ENCODE results near the gene ISLR. TPM values are rescaled to one million over a fixed set of nuclear protein-coding genes. Genes with fewer than 3 reads are reported as not detected.

ISLR gene
- total RNA-seq, 1 donor from 2014 or later, result not detected

DNA sequence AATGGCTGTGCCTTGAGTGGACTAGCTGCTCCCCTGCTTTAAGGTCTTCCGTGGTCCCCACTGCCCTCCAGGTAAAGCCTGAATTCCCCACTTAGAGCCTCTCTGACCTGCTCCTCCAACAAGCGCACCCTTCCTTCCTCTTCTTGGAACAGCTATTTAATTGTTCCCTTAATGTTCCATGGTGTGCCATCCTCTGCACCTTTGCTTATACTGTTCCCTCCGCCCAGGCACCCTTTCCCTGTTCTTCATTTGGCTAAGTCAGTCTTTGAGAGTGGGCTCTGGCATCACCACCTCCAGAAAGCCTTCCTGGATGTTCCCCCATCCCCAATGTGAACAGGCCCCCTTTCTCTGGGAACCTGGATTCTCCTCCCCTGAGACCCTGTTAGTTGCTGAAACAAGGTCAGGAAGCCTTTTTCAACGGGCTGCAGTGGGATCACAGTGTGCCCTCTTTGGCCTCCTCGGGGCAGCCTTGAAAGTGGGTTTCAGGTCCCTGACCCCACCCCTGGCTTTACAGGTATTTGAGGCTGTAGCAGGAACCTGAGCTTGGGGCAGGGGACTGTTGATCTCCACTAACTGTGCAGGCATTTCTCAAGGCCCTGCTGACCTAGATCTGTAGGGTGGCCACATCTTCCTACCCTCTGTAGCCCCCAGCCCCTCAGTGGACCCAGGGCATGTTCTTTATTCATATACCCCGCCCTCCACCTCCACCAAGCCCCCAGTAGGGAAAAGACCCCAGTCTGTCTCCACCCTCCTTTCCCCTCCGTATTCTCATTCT is 5.0 kb downstream of the ISLR start:
- Mint-ChIP-seq H3K27me3 (peaks cover 9% of the 10 kb centered on the region), H3K4me1 (no peaks in the 10 kb centered on the region), H3K27ac (no peak overlapping the region), H3K36me3 (ENCODE audit: low read depth) (no peaks in the 10 kb centered on the region), H3K9me3 (no peaks in the 10 kb centered on the region), H3K4me3 (no peak overlapping the region)
- ATAC-seq (ENCODE audit: low read depth) (no peak), DNase-seq (no peak)
- TF ChIP-seq, protein P1, sequence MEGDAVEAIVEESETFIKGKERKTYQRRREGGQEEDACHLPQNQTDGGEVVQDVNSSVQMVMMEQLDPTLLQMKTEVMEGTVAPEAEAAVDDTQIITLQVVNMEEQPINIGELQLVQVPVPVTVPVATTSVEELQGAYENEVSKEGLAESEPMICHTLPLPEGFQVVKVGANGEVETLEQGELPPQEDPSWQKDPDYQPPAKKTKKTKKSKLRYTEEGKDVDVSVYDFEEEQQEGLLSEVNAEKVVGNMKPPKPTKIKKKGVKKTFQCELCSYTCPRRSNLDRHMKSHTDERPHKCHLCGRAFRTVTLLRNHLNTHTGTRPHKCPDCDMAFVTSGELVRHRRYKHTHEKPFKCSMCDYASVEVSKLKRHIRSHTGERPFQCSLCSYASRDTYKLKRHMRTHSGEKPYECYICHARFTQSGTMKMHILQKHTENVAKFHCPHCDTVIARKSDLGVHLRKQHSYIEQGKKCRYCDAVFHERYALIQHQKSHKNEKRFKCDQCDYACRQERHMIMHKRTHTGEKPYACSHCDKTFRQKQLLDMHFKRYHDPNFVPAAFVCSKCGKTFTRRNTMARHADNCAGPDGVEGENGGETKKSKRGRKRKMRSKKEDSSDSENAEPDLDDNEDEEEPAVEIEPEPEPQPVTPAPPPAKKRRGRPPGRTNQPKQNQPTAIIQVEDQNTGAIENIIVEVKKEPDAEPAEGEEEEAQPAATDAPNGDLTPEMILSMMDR (IDR thresholded peaks at IDR 0.05), result no peak
- ChIA-PET CTCF (no interaction called here), POLR2A (no interaction called here)
- intact Hi-C loops (cut with micrococcal nuclease), result no loop called here

DNA sequence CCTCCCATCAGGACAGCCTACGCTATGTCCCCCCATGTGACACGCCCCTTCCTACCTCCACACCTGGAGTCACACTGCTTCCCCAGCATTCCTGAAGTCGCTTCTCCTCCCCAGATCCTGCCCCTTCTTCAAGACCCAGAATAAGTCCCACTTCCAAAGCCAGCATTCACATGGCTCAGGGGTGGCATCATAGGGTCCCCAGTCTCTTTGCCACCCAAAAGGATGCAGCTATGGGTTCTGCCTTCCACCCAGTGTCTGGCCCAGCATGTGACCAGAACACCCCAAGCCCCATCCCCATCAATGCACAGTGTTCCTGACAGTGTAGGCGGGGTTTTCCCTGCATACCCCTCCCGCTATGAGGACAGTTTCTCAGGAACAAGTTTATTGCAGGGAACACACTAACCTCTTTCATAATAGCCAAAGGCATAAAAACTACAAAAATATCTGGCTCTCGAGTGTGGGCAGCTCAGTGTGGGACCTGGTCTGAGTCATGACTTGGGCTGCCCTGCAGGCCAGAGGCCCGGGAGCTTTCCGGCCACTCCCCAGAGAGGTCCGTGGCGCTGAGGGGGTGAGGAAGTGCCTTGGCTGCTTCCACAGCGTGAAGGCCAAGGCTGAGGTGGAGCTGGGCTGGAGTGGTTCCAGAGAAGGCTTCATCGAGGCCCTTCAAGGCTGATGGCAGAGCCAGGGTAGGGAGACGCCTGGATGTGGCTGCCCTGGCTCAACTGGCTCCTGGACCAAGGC is 5.8 kb downstream of the ISLR start:
- intact Hi-C loops (cut with micrococcal nuclease), result no loop called here
- TF ChIP-seq, protein P1 (IDR thresholded peaks at IDR 0.05), result no peak
- DNase-seq (no peak), ATAC-seq (ENCODE audit: low read depth) (no peak)
- H3K4me1 Mint-ChIP-seq, result no peaks in the 10 kb centered on the region
- peaks cover 9% of the 10 kb centered on the region for H3K27me3 Mint-ChIP-seq
- ChIA-PET CTCF (no interaction called here), POLR2A (no interaction called here)
- H3K36me3 Mint-ChIP-seq (ENCODE audit: low read depth), result no peaks in the 10 kb centered on the region
- H3K27ac Mint-ChIP-seq, result no peak overlapping the region
- no peaks in the 10 kb centered on the region for H3K9me3 Mint-ChIP-seq
- no peak overlapping the region for H3K4me3 Mint-ChIP-seq

DNA sequence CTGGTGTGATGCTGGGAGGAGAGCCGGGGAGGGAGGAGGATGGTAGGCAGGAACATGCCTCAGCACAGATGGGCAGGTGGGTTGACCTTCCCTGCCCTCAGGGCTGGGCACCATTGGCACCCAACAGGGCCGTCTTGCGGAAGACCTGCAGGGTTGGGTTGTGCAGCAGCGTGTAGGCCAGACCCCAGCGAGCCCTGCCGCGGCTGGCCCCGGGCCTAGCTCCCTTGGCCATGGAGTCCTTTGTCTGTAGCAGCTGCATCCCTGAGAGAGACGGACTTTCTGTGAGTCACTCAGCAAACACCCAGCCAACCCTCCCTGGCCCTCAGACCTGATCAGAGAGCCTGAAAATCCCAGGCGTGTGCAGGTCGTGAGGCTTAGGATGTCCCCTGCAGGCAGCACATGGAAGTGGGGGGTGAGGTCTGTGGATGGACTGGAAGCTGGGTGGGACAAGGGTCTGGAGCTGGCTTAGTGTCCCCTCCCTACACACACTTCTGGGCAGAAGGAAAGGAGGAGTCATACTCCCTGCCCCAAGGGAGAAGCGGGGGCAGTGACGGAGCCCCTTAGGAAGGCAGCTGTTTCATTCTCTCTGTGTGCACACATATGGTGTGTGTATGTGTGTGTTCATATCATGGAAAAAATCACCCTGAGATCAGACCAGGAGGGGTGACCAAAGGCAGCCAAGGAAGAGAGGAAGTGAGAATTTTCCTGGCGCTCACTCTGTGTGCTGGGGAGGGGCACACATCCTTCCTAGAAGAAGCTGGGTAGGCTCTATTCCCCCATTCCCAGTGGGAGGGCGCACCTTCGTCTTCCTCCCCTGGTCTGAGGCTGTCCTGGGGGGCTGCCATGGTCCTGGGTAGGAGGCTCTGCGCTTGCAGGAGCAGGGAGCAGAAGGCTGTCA is 6.7 kb downstream of the ISLR start:
- intact Hi-C loops (cut with micrococcal nuclease), result no loop called here
- POLR2A ChIA-PET, result no interaction called here
- no peak for ATAC-seq (ENCODE audit: low read depth)

DNA sequence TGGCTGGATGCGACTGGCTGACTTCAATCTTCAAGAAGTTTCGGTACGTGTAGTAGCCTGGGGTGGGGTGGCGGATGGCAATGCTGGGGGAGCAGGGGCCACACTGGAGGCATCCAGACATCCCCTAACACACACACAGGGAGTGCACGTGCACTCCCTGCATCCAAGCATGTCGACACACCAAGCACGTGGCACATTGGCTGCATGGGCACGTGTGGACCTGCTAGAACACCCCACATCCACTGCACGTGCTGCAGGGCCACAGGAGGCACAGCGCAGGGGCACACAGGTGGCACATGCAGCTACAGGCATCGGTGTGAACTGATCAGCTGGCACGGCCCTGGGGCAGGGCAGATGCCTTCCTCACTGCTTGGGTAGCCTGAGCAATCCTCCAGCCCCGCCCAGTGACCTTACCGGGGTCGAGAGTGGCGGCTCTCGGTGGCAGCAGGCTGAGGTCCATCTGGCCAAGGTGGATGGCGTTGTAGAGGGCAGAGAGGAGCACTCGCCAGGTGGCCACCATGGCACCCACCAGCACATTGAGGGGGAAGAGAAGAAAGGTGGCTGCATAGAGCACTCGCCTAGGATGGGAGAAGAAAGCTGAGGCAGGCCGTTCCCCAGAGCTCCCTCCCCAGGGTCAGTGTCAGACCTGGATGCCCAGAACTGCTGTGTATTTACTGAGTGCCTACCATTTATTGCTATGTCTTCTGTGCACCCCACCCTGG is 7.5 kb downstream of the ISLR start:
- no peak for DNase-seq
- intact Hi-C loops (cut with micrococcal nuclease), result no loop called here
- no peak overlapping the region for H3K4me3 Mint-ChIP-seq
- H3K27ac Mint-ChIP-seq, result no peak overlapping the region
- ATAC-seq (ENCODE audit: low read depth), result no peak
- peaks cover 9% of the 10 kb centered on the region for H3K27me3 Mint-ChIP-seq
- H3K4me1 Mint-ChIP-seq, result no peaks in the 10 kb centered on the region
- POLR2A ChIA-PET, result no interaction called here
- H3K9me3 Mint-ChIP-seq, result no peaks in the 10 kb centered on the region
- H3K36me3 Mint-ChIP-seq (ENCODE audit: low read depth), result no peaks in the 10 kb centered on the region
- TF ChIP-seq, protein P1 (IDR thresholded peaks at IDR 0.05), result no peak
- CTCF ChIA-PET, result no interaction called here

More for the DNA sequence above, 6.7 kb downstream of the ISLR start:
- TF ChIP-seq, protein P1 (IDR thresholded peaks at IDR 0.05), result no peak
- no peak for DNase-seq
- H3K4me3 Mint-ChIP-seq, result no peak overlapping the region
- no peaks in the 10 kb centered on the region for H3K4me1 Mint-ChIP-seq
- H3K9me3 Mint-ChIP-seq, result no peaks in the 10 kb centered on the region
- H3K27ac Mint-ChIP-seq, result no peak overlapping the region
- CTCF ChIA-PET, result no interaction called here
- H3K36me3 Mint-ChIP-seq (ENCODE audit: low read depth), result no peaks in the 10 kb centered on the region
- peaks cover 9% of the 10 kb centered on the region for H3K27me3 Mint-ChIP-seq
